HG03558 (cell line): ENCODE data around the gene AFTPH.

Experiments
- ATAC-seq: cut with Tn5 transposase; IDR thresholded peaks from one replicate; pipeline ENCODE4 v1.9.1; 2021; ENCODE audit warnings: moderate number of reproducible peaks; ENCODE audit not compliant: unreplicated experiment; ENCODE audit errors: extremely low read depth

Gene AFTPH

DNA sequence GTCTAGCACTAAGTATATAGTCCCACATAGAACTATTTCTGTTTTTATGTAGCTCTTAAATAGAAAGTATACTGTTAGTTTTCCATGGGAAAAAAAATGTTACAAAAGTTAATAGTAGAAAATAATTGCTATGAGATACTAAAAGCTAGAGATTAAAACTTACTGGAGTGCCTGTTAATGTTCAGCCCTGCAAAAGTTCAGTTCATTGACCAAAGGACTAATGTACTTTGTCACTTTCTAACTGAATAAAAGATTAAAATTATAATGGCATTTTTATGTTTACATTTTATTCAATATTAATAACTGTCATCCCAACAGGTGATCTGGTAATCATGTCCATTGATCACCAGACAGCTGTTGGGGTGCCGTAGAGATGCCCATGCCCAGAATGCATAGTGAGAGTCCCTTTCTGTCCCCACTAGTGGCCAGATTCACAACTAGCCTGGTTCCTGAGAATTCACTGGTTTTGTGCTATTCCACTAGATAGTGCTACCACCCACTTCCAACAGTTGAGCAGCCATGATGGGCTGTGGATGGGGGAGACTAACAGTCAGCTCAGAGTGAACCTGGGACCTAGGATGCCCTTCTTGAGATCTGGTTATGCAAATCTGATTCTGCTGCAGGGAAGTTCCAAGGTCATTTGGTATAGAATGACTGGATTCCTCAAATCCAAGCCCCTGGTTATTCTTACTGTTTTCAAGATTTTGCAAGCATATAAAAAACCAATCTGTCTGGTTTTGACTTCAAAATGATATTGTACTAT, 57.8 kb downstream of the AFTPH start:
- ATAC-seq, result no peak

DNA sequence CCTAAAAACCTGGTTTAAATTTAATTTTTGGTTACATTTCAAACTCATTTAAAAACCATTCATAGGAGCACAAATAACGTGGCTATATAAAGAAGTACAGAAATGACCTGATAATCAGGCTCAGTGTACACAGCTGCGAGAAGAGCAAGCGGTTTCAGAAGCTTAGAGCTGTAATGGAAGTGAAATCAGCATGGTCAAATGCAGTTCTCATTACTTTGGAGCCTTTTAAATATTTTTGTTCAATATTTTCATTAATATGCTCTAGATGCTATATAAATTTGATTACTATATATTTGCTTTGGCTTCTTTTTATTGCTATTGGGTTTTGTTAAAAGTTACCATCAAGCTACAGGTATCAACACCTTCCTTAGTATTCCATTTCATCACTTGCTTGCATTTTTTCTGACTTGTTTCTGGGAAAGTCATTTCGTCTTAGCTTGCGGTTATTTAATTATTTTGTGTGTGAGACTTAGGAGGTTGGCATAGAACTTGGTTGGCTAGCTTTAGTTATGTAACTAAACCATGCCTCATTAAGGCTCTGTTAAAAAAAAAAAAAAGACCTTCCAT, 58.7 kb downstream of the AFTPH start:
- peak; percentile 67 for ATAC-seq

DNA sequence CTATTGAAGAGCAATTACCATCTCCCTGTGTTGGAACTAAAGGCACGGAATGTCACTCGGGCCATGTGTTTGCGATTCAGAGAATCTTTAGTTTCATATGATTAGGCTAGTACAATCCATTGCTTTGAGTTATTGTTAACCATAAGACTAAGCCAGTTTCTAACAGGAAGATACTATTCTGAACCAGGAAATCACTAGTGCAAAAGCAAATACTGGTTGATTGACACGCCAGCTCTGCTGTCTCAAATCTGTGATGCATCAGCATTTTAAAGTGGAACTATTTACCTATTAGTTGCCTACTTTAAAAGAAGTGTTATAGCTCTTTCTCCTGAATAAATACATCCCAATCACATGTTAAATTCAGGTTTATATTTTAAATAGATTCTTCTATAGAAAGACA, 61.9 kb downstream of the AFTPH start:
- ATAC-seq, result no peak

DNA sequence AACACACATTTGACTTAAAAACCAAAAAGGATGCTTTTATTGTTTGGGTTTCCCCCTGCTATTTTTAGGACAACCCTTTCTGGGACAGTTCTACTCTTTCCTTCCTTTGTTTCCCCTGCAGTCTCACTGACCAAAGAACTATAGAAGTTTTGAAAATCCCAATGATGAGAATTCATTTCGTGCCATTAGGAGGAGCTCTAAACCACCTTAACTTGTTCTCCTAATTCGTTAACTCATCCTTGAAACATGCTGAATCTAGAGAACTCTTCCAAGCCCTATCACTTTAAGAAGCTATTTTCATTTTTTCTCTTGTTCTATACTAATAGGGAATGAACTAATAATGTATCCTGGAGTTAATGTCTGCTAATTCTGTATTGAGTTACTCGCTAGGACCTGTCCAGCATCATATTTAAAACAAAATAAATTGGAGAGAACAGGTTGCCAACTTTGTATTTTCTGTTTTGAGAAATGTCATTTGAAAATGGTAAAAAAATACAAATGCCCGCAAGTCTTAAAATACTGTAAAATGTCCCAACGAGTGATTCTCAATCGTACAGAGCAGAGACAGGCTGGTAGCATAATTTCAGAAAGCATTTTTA, 62.9 kb downstream of the AFTPH start:
- no peak for ATAC-seq

DNA sequence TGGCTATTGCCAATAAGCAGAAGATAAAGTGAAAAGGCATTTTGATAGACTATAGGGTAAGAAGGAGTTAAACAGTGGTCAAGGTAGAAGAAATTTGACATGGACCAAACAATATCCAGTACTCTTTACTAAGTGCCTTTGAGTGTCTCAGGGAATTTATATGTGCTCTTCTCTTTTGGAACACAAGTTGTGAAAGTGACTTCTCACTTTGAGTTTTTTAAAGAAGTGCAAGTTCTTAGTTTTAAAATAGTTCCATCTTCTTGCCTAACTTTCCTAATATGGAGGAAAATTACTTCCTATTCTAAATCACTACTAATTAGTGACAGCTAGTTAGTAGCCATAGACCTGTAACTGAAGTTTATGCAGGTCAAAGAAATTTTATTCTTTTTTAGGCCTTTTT, 63.4 kb downstream of the AFTPH start:
- ATAC-seq, result no peak

DNA sequence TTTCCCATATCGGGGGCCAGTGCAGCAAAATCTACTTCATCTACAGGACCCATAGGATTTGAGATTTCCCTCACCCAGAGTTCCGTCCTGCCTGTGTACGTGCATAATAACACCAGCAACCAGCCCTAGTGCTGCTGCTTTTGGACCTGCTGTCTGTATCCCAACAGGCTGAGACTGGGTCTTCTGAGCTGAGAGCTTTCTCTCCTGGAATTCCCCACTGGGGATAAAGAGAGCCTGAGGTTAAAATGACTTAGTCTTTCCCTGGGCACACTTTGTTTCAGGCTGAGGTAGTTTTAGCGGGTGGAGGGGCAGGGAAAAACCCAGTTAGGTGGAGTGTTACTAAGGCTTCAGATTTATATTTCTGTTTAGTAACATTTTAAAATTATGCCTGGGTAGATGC, 67.1 kb downstream of the AFTPH start:
- ATAC-seq, result no peak

DNA sequence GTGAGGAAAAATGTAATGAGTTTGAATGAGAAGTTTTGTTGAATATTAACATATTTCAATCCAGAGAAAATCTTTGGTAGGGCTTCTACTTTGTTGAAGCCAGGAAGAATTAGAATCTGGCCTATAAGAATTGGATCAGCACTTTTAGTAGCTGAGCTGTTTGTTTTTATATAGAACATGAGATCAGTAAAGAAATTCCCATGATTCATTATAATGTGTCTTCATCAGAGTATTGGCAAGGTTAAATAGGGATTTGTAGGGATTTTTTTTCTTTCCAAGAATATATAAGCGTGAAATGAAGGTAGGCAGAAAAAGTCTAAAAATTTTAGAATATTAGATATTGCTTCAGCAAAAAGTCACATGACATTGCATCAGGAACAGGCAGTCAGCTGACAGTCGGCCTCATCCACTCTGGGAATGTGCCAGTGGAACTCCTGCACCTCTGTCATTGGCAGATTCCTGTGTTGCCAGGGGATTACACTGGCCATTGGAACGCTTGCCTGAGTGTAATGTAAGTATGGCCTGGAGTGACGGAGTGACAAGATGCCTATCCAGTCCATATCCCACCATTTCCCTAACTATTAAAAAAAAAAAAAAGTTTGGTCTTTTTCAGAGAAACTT, 69.0 kb downstream of the AFTPH start:
- ATAC-seq, result no peak

DNA sequence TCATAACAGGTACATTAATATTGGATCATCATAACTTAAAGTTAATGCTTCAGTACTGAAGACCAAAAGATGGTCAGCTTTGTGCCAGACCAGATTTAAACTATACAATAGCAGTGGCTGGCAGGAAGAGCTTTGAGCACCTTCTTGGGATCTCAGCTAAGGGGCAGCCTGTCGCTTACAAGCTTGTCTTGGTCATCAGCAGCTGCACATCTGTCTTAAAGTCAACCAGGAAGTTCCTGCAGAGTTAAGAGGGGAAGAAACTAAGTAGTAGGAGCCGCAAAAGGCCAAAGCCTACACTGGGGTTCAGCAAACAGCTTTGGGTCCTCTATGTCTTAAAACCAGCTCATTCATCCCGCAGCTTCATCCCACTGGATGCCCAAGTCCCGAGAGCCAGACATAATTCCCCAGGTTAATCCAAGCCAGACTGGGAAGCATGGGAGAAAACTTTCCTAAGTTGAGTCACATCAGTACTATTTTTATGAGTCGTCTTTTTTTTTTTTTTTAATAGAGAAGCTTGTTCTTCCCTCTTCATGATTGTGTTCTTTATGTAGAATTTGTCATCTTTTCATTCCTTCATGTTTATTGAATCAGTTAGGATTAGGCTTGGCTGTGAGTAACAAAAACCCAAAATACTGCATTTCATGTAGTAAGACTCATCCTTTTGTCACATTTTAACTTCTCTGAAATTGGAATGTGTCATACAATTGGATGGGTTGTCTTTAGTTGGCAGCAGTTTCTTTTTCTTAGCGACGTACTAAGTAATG, 70.3 kb downstream of the AFTPH start:
- ATAC-seq, result no peak

DNA sequence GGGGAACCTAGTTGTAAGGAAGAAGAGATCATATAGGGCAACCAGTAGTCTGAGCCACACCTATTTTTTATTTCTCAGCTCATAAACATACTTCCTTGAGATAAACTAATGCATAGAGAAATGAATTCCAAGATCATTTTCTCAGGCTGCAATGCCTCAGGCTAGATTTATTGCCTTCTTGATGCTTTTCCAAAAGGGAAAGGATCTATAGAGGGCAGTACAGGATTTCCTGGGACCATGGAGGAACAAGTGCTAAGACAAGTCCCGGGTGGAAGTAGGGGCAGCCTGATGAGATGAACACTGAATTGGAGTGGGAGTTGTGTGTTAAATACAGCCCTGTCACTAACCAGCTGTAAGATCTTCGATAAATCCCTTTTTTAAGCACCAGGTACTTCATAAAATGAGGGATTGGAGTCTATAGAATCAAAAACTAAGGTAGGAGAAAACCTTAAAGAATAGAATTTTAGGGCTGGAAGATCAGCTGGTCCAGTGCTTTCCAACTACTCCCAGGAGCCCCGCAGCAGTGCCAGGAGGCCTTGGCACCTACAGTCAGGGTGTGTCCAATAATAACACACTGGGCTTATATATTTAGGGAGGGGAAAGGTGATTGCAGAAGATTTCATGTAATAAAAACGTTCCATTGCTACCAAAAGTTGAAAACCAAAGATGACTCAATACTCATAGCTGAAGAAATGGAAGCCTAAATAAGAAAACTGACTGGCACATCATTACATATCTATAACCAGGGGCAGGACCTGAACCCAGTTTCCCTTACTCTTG, 71.5 kb downstream of the AFTPH start:
- ATAC-seq, result no peak

DNA sequence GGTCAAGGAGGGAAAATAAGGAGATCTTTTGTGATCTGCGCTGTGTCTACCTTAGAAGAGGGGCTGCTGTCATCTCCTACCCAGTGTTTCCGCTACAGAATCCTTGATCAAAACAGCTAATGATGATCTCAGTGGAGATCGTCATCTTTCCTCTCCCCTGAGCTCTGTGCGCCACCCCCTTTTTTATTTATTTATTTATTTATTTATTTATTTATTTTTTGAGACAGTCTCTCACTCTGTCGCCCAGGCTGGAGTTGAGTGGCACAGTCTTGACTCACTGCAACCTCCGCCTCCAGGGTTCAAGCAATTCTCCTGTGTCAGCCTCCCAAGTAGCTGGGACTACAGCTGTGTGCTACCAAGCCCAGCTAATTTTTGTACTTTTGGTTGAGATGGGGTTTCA, 74.1 kb downstream of the AFTPH start:
- ATAC-seq, result no peak

DNA sequence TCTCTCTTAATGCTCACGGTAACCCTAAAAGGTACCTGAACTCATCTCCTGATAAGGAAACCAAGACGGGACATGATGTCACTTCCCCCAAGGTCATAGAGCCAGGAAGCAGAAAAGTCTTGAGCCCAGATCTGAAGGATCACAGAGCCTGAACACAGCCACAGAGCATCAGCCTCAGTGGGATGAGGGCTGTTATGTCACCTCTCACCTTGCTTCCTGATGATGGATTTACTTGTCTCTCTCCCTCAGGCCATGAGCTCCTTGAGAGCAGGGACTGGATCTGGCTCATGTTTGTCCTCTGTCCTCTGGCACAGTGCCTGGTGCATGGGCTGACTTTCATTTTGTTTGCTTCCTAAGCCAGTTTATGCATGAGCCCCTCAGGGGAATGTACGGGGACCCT, 75.3 kb downstream of the AFTPH start:
- ATAC-seq, result no peak

DNA sequence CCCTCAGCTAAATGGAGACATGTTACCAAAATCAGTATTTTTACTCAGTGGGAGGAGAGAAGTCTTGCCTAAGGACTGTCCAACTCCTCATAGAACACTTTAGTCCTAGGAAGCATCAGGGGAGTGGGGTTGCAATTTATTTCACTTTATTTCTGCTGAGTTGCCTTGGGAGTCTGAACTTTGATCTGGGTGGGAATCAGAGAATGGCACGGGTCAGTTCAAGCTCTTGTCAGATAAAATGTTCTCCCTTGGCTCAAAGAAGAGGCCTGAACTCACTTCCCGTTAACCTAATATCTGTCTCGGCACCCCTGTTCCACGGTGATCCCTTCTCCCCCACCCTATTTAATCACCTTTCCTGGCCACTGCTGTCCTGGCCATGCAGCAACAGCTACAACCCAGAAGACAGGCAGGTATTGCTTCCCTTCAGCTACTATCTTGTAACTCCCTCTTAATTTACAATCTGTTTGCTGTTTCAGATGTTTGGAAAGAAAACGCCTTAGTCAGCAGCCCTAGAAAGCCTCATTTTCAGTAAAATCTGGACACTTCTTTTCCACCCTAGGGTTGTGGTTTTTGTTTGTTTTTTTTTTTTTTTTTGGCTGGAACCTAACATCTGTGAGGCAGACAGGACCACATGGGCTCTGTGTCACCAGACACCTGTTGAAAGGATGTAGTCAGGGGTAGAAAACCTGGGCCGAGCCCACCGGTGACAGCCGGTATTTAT, 77.1 kb downstream of the AFTPH start:
- no peak for ATAC-seq

DNA sequence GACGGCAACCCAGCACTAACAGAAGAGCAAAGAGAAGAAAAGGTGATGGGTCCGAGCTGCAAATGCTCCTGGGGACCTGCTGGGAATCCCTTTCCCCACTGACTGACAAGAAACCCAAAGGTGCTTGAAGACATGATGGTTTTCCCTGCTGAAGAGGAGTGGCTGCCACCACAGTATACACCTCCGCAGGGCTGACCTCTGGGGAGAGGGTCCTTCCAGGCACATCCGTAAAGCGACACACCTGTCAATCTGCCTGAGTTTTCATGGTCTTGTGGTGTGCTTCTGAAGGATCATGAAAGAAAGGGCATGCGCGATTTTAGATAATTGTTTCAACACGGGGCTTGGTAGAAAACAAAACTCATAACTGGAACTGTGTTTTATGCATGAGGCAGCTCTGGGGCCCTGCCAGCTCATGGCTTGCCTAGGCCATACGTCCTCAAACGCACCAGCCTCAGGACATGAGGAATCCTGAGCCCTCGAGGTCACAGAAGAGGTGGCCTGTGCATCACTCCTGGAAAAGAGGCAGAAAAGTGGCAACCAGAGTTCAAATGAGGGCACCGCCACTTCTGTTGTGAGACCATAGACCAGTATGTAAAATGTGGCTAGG, 77.8 kb downstream of the AFTPH start:
- ATAC-seq, result no peak

DNA sequence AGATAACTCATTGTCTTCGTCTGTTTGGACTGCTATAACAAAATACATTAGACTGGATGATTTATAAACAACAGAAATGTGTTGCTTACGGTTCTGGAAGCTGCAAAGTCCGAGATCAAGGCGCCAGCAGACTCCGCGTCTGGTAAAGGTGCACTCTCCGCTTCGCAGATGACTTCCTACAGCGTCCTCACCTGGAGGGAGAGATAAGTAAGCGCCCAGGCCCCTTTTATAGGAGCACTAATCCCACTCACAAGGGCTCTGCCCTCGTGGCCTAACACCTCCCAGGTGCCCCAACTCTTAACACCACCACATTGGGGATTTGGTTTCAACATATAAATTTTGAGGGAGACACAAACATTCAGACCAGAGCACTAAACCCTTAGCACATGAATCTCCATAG, 78.3 kb downstream of the AFTPH start:
- no peak for ATAC-seq

DNA sequence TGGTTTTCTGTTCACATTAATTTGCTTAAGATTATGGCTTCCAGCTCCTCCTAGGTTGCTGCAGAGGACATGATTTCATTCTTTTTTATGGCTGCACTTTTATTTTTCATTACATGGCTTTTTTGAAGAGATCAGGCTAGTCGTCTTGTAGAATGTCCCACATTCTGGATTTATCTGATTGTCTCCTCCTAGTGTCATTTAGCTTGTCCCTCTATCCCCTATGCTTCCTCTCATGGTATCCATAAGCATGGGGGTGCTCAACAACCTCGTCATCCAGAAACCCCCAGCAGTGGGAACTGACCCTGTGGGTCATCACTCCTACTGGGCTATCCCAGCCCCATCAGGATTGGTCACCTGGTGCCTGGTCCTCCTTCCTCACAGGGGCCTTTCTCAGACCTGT, 80.0 kb downstream of the AFTPH start:
- no peak for ATAC-seq

DNA sequence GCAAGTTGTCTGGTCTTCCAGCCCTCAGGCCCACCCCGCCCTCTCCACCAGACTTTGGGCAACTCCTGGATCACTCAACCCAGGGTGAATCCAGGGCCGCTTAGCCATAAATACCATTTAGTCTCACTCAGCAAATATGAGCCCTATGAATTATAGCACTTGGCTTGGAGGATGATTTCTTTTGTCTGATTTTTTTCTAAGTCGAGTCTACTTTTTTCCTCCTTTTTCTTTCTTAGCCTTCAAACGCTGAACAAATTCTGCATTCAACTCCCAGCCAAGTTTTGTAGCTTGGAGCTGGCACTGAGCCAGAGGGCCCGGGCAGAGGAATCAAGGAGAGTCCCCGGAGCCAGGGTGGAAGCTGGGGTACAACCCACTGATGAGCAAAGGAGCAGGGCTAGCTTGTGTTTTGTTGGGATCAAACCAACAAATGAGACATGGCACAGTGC, 80.9 kb downstream of the AFTPH start:
- no peak for ATAC-seq

DNA sequence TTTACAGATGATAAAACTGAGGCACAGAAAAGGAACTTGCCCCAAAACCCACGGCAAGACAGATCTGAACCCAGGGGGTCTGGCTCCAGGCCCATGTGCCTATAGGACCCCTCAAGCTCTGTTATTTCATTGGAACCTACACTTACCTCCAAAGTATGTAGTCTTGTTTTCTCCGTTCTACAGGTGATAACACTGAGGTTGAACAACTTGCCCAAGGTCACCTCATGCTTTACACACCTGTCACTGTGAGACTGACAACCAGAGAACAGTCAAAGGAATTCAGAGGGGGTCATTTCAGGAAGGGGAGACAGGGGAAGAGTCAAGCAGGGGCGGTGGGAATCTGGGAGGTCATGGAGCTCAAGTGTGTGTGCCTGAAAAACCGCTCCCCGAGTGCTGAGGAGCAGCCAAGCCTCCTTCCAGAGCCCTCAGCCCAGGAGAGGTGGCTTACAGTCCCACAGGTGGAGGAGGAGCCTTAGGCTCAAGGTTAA, 81.9 kb downstream of the AFTPH start:
- ATAC-seq, result no peak

DNA sequence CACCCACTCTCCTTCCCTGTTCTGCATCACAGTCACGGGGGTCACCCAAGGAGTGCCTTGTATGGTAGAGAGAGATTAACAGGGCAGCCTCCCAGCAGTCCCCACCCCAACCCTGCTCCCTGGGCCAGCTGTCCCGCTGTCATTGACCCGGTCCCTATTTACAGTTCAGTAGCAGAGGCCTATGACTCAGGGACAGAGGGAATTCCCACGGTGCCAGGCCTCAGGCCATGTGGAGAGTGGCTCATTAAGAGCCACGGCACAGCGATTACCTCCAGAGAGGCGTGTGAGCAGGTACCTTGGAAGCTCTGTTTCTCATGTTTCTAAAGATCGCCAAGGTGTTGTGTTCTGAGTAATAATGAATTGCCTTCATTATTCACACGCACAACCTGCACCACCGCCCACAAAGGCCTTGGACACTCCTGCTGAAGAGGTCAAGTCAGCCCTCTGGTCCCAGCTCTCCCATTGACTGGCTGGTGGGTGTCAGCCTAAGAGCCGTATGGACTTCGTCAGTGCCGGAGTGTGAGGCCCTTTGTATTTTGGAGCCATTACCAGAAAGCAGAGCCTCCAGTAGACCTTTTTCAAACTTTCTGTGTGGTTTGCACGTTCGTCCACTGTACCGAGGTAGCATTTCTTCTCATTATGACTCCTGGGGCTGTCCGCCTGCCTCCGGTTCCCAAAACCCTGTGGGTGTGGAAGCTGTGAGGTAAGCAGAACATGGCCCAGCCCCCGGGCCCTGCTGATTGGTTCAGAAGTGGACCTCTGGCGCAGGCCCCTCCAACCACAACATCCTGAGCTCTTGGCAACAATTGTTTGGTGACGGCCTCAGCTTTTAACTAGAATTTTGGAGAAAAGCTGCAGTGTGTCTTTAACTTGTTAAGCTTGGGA, 82.6 kb downstream of the AFTPH start:
- ATAC-seq, result peak; percentile 64
